Endothelial cell (in vitro differentiated cells): ENCODE results near the gene MRPS9. TPM values are rescaled to one million over a fixed set of nuclear protein-coding genes. Genes with fewer than 3 reads are reported as not detected.

Experiments
- total RNA-seq: library from RNA; stranded (reverse); fragmentation: NEBNext Ultra II Directional; extraction: Animal tissue kit (Norgen Biotek cat#: 25700); gene quantifications from one replicate; pipeline ENCODE4 v1.2.1, GENCODE V29; 2021; ENCODE audit not compliant: unreplicated experiment

MRPS9 gene
- total RNA-seq, 1 donor from 2014 or later = 27.3 TPM

Other genes with a start within 250 kb of the MRPS9 start
- gene POU3F3, start 184.0 kb upstream of the MRPS9 start, total RNA-seq = not detected
- 0.21 TPM for gene GPR45, start 203.7 kb downstream of the MRPS9 start, total RNA-seq